Nucleus accumbens (tissue), 56 donors: ENCODE results near the gene C10orf95.
"Not testable (repeated sequence)": the region's sequence is repeated elsewhere in the genome, so short reads cannot be mapped to it uniquely, and the experiment has no call there.

Source experiments
- DNase-seq, 56 donors: peaks; one replicate each; lab custom pipeline; 2025; lab: John Stamatoyannopoulos, UW

Gene C10orf95

DNA sequence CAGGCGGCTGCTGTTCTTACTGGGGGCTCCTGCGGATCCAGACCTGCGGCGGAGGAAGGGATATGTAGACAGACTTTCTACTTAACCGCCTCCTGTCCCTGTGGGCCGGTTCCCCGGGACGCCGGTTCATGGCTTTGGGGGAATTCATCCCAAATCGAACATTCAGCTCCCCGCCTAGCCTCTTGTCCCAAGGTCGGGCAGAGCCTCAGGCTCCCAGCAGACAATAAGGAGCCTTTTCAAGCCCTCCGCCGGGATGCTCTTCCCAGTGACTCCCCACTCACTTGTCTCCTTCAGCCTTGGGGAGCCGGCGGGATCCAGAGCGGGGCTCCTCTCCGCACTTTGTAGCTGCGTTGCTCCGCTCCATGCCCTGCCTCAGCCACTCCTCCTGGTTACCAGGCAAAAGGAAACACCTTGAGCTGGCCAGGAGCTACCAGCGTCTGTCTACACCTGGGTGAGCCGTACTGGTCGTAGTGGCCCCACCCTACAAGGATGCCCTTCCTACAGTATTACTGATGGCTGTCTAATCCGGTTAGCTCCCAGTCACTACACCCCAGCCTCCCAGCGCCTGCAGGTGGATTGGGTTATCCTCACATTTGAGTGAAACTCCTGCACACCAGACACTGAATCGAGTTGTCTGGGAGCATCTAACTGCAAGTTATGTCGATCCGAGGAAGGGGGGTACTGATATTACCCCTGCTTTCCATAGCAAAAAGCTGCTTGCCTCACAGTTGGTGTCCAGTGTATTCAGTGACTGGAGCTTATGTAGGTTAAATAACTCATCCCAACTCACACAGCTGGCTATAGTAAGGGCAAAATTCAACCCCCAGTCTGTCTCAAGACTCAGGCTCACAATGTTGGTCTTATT lies at the start of gene C10orf95:
Gene C10orf95 (minus strand): TSS at position 439 of the 865 bp plus-strand sequence. CDS start 450 bp downstream, outside the sequence.
- peak in 6 of 56 donors; percentile 20 to 44 (median 40) for DNase-seq

DNA sequence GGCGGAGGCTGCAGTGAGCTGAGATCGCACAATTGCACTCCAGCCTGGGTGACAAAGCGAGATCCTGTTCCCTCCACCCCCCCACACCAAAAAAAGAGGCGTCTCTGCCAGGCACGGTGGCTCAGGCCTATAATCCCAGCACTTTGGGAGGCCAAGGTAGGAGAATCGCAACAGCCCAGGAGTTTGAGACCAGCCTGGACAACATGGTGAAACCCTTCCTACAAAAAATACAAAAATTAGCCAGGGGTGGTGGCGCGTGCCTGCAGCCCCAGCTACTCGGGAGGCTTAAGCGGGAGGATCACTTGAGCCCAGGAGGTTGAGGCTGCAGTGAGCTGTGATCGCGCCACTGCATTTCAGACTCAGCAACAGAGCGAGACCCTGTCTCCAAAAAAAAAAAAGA lies 49.3 kb upstream of the C10orf95 start:
- DNase-seq, result not testable (repeated sequence)

DNA sequence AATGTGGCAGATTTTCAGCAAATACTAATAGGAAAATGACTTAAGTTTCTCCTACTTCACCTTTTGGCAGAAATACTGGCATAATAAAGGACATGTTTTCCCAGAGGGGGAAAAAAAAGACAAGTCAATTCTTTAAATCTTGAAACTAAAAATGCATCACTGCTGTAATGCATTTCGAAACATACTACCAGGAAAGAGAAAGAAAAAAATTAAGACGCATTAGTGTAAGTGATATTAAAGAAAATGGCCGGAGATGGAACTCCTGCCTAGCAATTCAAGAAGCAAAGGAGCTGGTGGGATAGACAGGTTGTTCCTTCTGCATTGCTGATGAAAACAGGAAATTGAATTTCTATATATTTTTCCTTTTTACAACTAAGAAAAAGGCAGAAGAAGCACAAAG lies 48.0 kb upstream of the C10orf95 start:
- DNase-seq, result no peak

DNA sequence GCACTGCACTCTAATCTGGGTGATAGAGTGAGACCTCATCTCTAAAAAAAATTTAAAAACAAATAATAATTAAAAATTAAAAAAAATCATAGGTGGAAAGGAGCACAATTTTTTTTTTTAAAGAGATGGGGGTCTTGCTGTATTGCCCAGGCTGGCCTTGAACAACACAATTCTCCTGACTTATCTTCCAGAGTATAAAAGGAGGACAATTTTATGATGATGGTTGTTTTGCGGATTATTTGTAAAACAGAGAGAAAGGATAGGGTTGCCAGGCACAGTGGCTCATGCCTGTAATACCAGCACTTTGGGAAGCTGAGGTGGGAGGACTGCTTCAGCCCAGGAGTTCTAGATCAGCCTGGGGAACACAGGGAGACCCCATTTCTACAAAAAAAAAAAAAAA lies 46.2 kb upstream of the C10orf95 start:
- no peak for DNase-seq

- DNase-seq, result no peak
These were observed 42.4 kb upstream of the C10orf95 start for GRCh38 chr10:102493771-102494170.

GRCh38 chr10:102492983-102493382 lies 41.6 kb upstream of the C10orf95 start:
- DNase-seq, result peak in 25 of 56 donors; percentile 3 to 73 (median 24)

- DNase-seq, result no peak
These were observed 41.1 kb upstream of the C10orf95 start for GRCh38 chr10:102492344-102492939.

- DNase-seq, result no peak
These were observed 39.8 kb upstream of the C10orf95 start for GRCh38 chr10:102491136-102491535.

DNA sequence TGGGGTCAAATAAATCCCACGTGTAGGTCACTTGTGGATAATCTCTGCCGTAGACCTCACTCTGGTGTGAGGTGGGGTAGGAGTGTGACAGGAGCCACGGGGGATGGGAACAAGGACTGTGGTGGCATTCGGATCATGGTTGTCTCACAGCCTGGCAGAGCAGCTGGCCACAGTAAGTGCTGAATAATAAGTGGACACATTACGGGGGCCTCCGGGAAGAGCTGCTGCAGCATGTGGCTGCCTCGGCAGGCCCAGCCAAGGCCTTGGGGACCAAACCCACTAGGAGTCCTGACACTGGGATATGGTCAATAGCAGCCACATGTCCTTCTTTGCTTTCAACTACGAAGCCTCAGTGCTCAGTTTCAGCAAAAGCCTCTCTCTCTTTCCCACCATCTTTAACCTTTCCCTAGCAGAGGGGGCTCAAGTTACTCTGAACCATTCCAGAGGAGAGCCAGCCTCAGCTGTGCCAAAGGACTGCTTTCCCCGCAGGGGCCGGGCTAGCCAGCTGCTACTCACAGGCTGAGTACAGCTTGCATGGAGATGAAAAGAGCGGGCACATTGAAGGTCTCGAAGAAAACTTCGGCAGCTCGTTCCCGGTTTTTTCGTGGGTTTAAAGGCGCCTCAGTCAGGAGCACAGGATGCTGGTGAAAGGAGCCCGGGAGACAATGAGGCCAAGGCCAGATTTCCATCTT lies 33.9 kb upstream of the C10orf95 start:
- DNase-seq, result no peak

DNA sequence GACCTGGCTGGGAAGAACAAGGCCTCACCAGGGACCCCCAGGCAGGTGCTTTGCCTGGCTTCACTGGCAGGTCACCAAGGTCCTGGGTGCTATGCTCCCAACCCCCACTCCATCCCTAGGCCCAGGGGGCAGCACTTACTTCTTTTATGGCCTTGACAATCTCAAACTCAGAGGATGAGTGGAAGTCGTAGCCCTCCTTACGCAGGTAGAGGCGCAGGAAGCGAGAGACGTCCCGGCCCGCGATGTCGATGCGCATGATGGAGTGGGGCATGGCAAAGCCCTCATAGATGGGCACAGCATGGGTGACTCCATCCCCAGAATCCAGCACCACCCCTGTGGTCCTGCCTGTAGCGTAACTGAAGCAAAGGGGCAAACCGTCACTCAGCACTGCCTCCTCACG lies 32.7 kb upstream of the C10orf95 start:
- no peak for DNase-seq

- no peak for DNase-seq
These were observed 29.1 kb upstream of the C10orf95 start for GRCh38 chr10:102480396-102480795.

GRCh38 chr10:102479651-102480050 lies 28.3 kb upstream of the C10orf95 start:
- DNase-seq, result no peak

DNA sequence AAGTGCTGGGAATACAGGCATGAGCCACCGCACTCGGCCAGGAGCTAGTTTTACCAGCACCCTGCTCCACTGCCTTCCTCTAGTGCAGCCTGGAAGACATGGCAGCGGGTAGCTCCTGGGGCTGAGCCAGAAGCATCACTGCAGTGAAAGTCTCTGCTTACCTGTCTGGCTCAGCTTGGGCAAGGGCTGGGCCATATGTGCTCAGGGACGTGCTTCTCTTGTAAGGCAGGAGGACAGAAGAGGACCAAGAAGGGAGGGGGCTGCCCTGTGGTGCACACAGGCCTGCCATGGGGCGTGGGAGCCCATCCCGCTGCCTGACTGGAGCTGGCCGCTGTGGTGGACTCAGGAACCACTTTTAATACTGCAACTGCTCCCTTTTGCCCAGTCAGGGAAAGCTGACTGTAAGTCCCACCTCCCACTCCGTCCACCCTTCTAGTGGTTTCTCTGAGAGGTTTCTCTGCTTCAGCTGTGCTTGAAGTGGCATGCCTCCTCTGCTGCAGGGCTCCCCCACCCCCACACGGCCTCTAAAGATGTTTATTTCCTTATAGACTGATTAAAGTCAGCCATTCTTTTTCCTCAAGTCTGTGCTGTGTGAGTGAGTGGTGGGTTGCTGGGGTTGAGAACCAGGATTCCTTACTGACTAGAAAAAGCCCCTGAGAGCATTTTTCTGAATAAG lies 25.3 kb upstream of the C10orf95 start:
- DNase-seq, result no peak

DNA sequence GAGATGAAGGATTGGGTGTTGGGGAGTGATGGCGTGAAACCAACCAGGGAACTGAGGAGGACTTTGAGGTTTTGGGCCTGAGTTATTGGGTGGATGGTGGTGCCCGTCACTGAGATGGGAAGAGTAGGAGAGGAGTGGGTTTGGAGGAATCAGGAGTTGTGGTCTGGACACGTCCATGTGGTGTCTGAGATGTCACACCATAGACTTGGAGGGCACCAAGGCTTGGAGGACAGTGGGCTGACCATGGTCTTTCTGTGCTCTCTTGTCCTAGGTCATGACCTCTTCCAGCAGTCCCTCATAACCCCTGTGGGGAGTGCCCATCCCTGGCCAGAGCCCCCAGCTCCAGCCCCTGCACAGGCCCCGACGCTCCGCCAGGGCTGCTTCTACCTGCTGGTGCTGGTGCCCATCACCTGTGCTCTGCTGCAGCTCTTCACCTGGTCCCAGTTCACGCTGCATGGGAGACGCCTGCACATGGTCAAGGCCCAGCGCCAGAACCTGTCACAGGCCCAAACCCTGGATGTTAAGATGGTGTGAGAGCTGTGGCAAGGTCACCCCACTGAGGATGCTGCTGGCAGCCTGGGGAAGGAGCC lies 24.2 kb upstream of the C10orf95 start:
- no peak for DNase-seq

- no peak for DNase-seq
These were observed 22.3 kb upstream of the C10orf95 start for GRCh38 chr10:102473445-102474331.

DNA sequence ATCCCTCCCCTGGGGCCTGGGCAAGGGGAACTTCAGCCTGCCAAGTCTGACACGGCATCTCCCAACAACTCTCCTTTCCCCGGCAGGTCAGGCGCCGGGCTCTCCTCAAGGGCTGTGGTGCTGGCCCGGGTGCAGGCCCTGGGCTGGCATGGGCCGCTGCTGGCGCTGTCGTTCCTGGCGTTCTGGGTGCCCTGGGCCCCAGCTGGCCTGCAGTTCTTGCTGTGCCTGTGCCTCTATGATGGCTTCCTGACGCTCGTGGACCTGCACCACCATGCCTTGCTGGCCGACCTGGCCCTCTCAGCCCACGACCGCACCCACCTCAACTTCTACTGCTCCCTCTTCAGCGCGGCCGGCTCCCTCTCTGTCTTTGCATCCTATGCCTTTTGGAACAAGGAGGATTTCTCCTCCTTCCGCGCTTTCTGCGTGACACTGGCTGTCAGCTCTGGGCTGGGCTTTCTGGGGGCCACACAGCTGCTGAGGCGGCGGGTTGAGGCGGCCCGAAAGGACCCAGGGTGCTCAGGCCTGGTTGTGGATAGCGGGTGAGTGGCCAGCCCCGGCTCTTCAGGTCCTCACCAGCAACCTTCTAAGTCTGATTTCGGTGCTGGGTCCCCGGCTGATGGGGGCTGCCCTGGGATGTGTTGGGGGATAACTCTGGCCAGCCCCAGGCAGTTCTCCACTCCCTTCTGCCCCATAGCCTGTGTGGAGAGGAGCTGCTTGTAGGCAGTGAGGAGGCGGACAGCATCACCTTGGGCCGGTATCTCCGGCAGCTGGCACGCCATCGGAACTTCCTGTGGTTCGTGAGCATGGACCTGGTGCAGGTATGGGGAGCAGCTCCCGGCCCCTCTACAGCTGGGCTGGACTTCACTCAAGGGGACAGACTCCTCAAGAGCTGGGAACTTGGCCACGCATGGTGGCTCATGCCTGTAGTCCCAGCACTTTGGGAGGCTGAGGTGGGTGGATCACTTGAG lies 19.5 kb upstream of the C10orf95 start:
- no peak for DNase-seq

GRCh38 chr10:102468683-102469082 lies 17.3 kb upstream of the C10orf95 start:
- DNase-seq, result no peak

GRCh38 chr10:102467971-102468438 lies 16.7 kb upstream of the C10orf95 start:
- no peak for DNase-seq
